Endothelial cell of umbilical vein (primary cell): ENCODE measurements around the gene NPHS1. TPM values are rescaled to one million over a fixed set of nuclear protein-coding genes. Genes with fewer than 3 reads are reported as not detected.
"Not testable (repeated sequence)": the region's sequence is repeated elsewhere in the genome, so short reads cannot be mapped to it uniquely, and the experiment has no call there.

Source experiments
- BruUV-seq: library from RNA; stranded (reverse); fragments of 400-500 nt; replicated peaks from 2 replicates; lab custom pipeline; 2021; lab: Mats Ljungman, UMichigan
- CTCF ChIA-PET: fragments of 300-600, 350-600 bp; sonication (Branson Sonifier 250); formaldehyde crosslinking; loops from one replicate; lab custom pipeline; 2021; ENCODE audit warnings: antibody characterized with exemption, inconsistent platforms; lab: Charles Lee
- POLR2A ChIA-PET: fragments of 300-600, 350-600 bp; sonication (Branson Sonifier 250); formaldehyde crosslinking; loops from one replicate; lab custom pipeline; 2021; ENCODE audit warnings: antibody characterized with exemption, inconsistent platforms; lab: Charles Lee
- DNase-seq: peaks from one replicate; pipeline ENCODE4 v3.0.0-alpha.2; 2011; ENCODE audit warnings: low read depth, low spot score
- FAIRE-seq: peaks from 2 replicates; lab custom pipeline; 2011; peaks lifted over from hg19 to GRCh38; lab: Jason Lieb, UNC
- H2AFZ ChIP-seq: 2 replicates; pipeline ENCODE4 v1.6.0; 2012; ENCODE audit warnings: low read depth, low read length, control low read depth, inconsistent platforms
- H3K27ac ChIP-seq: 2 replicates; pipeline ENCODE4 v1.5.1; 2011; ENCODE audit warnings: low read depth, mild to moderate bottlenecking, control low read depth, low read length, moderate library complexity; ENCODE audit not compliant: insufficient read depth
- H3K27me3 ChIP-seq, 2 experiments: 2 replicates each; pipeline versions ENCODE4 v1.6.0 to v1.6.1; 2011; ENCODE audit warnings: low read length in 2 of 2, mixed read lengths in 1 of 2; ENCODE audit not compliant: control insufficient read depth in 2 of 2, insufficient read depth in 2 of 2
- H3K36me3 ChIP-seq, 2 experiments: 2 replicates in 1 of 2; 3 replicates in 1 of 2; pipeline ENCODE4 v1.5.1; 2011; ENCODE audit warnings: low read length in 2 of 2, mild to moderate bottlenecking in 1 of 2, moderate library complexity in 1 of 2; ENCODE audit not compliant: control insufficient read depth in 2 of 2, insufficient read depth in 2 of 2; ENCODE audit errors: extremely low read depth in 1 of 2
- H3K4me1 ChIP-seq: 3 replicates; pipeline ENCODE4 v1.5.1; 2011; ENCODE audit warnings: mild to moderate bottlenecking, low read length; ENCODE audit not compliant: control insufficient read depth, insufficient read depth; ENCODE audit errors: extremely low read depth
- H3K4me2 ChIP-seq: 2 replicates; pipeline ENCODE4 v1.6.1; 2011; ENCODE audit warnings: low read length, control low read depth, mixed read lengths; ENCODE audit not compliant: insufficient read depth
- H3K4me3 ChIP-seq, 3 experiments: fragments of 200-600 bp in 1 of 3; sonication (generic), shearing (Covaris generic) in 1 of 3; replicated peaks in 1 of 3; 2 replicates each; pipeline ENCODE4 v1.5.1; 2011 to 2016; ENCODE audit warnings: control low read depth in 3 of 3, low read length in 3 of 3, mild to moderate bottlenecking in 2 of 3, inconsistent platforms in 1 of 3, low read depth in 1 of 3, moderate library complexity in 1 of 3; ENCODE audit not compliant: insufficient read depth in 1 of 3
- H3K79me2 ChIP-seq: 2 replicates; pipeline ENCODE4 v1.6.0; 2012; ENCODE audit warnings: low read length, inconsistent platforms; ENCODE audit not compliant: control insufficient read depth, insufficient read depth
- H3K9ac ChIP-seq: replicated peaks from 2 replicates; pipeline ENCODE3; 2011; ENCODE audit warnings: low read length, control low read depth; ENCODE audit not compliant: insufficient read depth; ENCODE audit errors: extremely low read depth
- H3K9me1 ChIP-seq: replicated peaks from 3 replicates; pipeline ENCODE4 v1.6.0; 2011; ENCODE audit warnings: mild to moderate bottlenecking, low read length; ENCODE audit not compliant: control insufficient read depth, insufficient read depth; ENCODE audit errors: extremely low read depth
- H3K9me3 ChIP-seq: replicated peaks from 2 replicates; pipeline ENCODE4 v1.5.1; 2012; ENCODE audit warnings: low read length, inconsistent platforms; ENCODE audit not compliant: control insufficient read depth, insufficient read depth
- H4K20me1 ChIP-seq: replicated peaks from 2 replicates; pipeline ENCODE3; 2011; ENCODE audit warnings: mild to moderate bottlenecking, low read length; ENCODE audit not compliant: control insufficient read depth, insufficient read depth; ENCODE audit errors: extremely low read depth
- MYC ChIP-seq: IDR thresholded peaks from one replicate; pipeline ENCODE4 v1.6.1; 2011; ENCODE audit warnings: mild to moderate bottlenecking, low read depth, low read length
- POLR2A ChIP-seq: IDR thresholded peaks from 2 replicates; pipeline ENCODE4 v1.6.1; 2012; ENCODE audit warnings: low read depth, mild to moderate bottlenecking, control low read depth, low read length
- dilution Hi-C: fragments of 300-500 bp; cut with MboI; formaldehyde crosslinking; loops from one replicate; pipeline ENCODE4 v1.15.0; 2019; ENCODE audit warnings: low sequenced_read_pairs; ENCODE audit not compliant: extremely low pct_ligation_motif_present
- intact Hi-C: fragments of 100-400 bp; cut with micrococcal nuclease; formaldehyde crosslinking; loops from one replicate; pipeline ENCODE4 v1.10.0; 2022
- polyA plus RNA-seq, 4 experiments: library from polyadenylated mRNA; depleted of rRNA in 3 of 4; stranded (reverse) in 3 of 4; unstranded in 1 of 4; fragments of >200 nt; gene quantifications; 2 replicates each; pipeline versions ENCODE4 v1.2.1 to v1.2.3, GENCODE V29; 2011 to 2012; ENCODE audit warnings: missing spikeins in 1 of 4
- total RNA-seq: library from RNA; stranded (reverse); gene quantifications from 2 replicates; pipeline ENCODE4 v1.2.3, GENCODE V29; 2021

The NPHS1 gene
- total and polyA plus RNA-seq, 2 donors (not counting 3 experiments of a cell fraction or from before 2014, with no cell fraction given): not detected

DNA sequence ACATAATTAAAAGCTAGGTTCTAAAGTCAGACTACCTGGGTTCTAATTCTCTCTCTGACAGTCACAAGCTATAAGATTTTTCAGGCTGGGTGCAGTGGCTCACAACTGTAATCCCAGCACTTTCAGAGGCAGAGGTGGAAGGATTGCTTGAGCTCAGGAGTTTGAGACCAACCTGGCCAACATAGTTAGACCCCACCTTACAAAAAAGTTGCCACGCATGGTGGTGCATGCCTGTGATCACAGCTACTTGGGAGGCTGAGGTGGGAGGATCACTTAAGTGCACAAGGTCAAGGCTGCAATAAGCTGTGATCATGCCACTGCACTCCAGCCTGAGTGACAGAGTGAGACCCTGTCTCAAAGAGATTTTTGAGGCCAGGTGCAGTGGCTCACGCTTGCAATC lies 42.0 kb upstream of the NPHS1 start:
- no peaks in the 10 kb centered on the region for H3K9me1 ChIP-seq
- CTCF ChIA-PET: interaction anchor here (0.7 to 1.1 kb wide), 3 partner anchors 11 to 20 kb away, joined by 3 read pairs; no protein-coding TSS in a partner anchor
- H3K4me1 ChIP-seq: peaks cover 10% of the 10 kb centered on the region
- no peaks in the 10 kb centered on the region for H3K27me3 ChIP-seq
- H4K20me1 ChIP-seq: no peaks in the 10 kb centered on the region
- no peak overlapping the region for H3K27ac ChIP-seq
- no TSS peak for BruUV-seq
- no peak overlapping the region for H3K4me3 ChIP-seq
- peaks cover 2% of the 10 kb centered on the region for H3K79me2 ChIP-seq
- H3K4me2 ChIP-seq: no peak overlapping the region
- POLR2A ChIA-PET: no interaction called here
- dilution Hi-C loops (no loop called here), intact Hi-C loops (no loop called here)
- H2AFZ ChIP-seq: no peak overlapping the region
- no peaks in the 10 kb centered on the region for H3K9me3 ChIP-seq
- FAIRE-seq: no peak
- H3K9ac ChIP-seq: no peak overlapping the region
- no peak for DNase-seq
- H3K36me3 ChIP-seq: peaks cover 0 to 20% of the 10 kb centered on the region in 2 experiments
- TF ChIP-seq MYC (no peak), POLR2A (no peak)

DNA sequence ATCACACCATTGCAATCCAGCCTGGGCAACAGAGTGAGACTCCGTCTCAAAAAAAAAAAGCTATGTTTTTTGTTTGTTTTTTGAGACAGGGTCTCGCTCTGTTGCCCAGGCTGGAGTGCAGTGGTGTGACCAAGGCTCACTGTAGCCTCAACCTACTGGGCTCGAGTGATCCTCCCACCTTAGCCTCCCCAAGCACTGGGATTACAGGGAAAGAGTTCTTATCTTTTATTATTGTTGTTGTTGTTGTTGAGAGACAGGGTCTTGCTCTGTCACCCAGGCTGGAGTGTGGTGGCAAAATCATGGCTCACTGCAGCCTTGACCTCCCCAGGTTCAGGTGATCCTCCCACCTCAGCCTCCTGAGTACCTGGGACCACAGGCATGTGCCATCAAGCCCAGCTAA lies 39.5 kb upstream of the NPHS1 start:
- intact Hi-C loops, FAIRE-seq, H2AFZ ChIP-seq, H3K9me1 ChIP-seq, DNase-seq, H3K79me2 ChIP-seq, dilution Hi-C loops, H3K4me2 ChIP-seq, H3K9me3 ChIP-seq, H3K4me1 ChIP-seq, BruUV-seq, H3K27ac ChIP-seq, POLR2A ChIA-PET, H3K27me3 ChIP-seq, H4K20me1 ChIP-seq, H3K9ac ChIP-seq, H3K4me3 ChIP-seq: not testable (repeated sequence)
- CTCF ChIA-PET: interaction anchor here (0.8 to 1.2 kb wide), 3 partner anchors 8 to 39 kb away, joined by 3 read pairs; no protein-coding TSS in a partner anchor
- H3K36me3 ChIP-seq: peaks cover 0 to 24% of the 10 kb centered on the region in 2 experiments
